ENCODE data around the gene LIPT2.
"Not testable (repeated sequence)": the region's sequence is repeated elsewhere in the genome, so short reads cannot be mapped to it uniquely, and the experiment has no call there.

LIPT2 gene

GRCh38 chr11:74492974-74493790 is at the start of gene LIPT2:
TSS of gene LIPT2 (minus strand) at chr11:74493724. CDS start at chr11:74493703, 21 bp downstream.
- Mint-ChIP-seq H3K4me3 (peak within 1 kb of the TSS; percentile 87), H3K27ac (peak within 1 kb of the TSS; percentile 87), H3K9me3 (ENCODE audit: low read depth) (no peaks in the 10 kb centered on the region), H3K36me3 (peaks cover 10% of the 10 kb centered on the region), H3K4me1 (ENCODE audit: low read depth) (peaks cover 21% of the 10 kb centered on the region), H3K27me3 (no peaks in the 10 kb centered on the region)

GRCh38 chr11:74541466-74541865 is 47.9 kb upstream of the LIPT2 start:
- H3K4me1 Mint-ChIP-seq (ENCODE audit: low read depth): no peaks in the 10 kb centered on the region
- H3K27ac Mint-ChIP-seq: no peak overlapping the region
- H3K9me3 Mint-ChIP-seq (ENCODE audit: low read depth): peaks cover 9% of the 10 kb centered on the region
- H3K4me3 Mint-ChIP-seq: no peak overlapping the region
- H3K36me3 Mint-ChIP-seq: peaks cover 5% of the 10 kb centered on the region
- no peaks in the 10 kb centered on the region for H3K27me3 Mint-ChIP-seq

- Mint-ChIP-seq H3K4me1 (ENCODE audit: low read depth) (no peaks in the 10 kb centered on the region), H3K27me3 (no peaks in the 10 kb centered on the region), H3K4me3 (no peak overlapping the region), H3K27ac (no peak overlapping the region), H3K36me3 (peaks cover 5% of the 10 kb centered on the region), H3K9me3 (ENCODE audit: low read depth) (peaks cover 9% of the 10 kb centered on the region)
Observed at GRCh38 chr11:74540270-74540669, 46.7 kb upstream of the LIPT2 start.

- Mint-ChIP-seq H3K9me3 (ENCODE audit: low read depth) (peaks cover 9% of the 10 kb centered on the region), H3K27me3 (no peaks in the 10 kb centered on the region), H3K4me1 (ENCODE audit: low read depth) (no peaks in the 10 kb centered on the region), H3K27ac (no peak overlapping the region), H3K36me3 (peaks cover 2% of the 10 kb centered on the region), H3K4me3 (no peak overlapping the region)
Observed at GRCh38 chr11:74538680-74539079, 45.2 kb upstream of the LIPT2 start.

GRCh38 chr11:74535371-74536160 is 42.0 kb upstream of the LIPT2 start:
- Mint-ChIP-seq H3K4me1 (ENCODE audit: low read depth) (no peaks in the 10 kb centered on the region), H3K36me3 (no peaks in the 10 kb centered on the region), H3K27ac (no peak overlapping the region), H3K4me3 (no peak overlapping the region), H3K9me3 (ENCODE audit: low read depth) (peaks cover 9% of the 10 kb centered on the region), H3K27me3 (no peaks in the 10 kb centered on the region)

- H3K27ac Mint-ChIP-seq; H3K4me1 Mint-ChIP-seq (ENCODE audit: low read depth): not testable (repeated sequence)
Observed at GRCh38 chr11:74534946-74535275, 41.4 kb upstream of the LIPT2 start.

GRCh38 chr11:74534216-74534945 is 40.9 kb upstream of the LIPT2 start:
- Mint-ChIP-seq H3K27ac (no peak overlapping the region), H3K4me3 (no peak overlapping the region), H3K36me3 (no peaks in the 10 kb centered on the region)

More at GRCh38 chr11:74534946-74535275, 41.4 kb upstream of the LIPT2 start:
- H3K36me3 Mint-ChIP-seq; H3K27me3 Mint-ChIP-seq; H3K9me3 Mint-ChIP-seq (ENCODE audit: low read depth); H3K4me3 Mint-ChIP-seq: not testable (repeated sequence)

GRCh38 chr11:74533421-74533820 is 39.9 kb upstream of the LIPT2 start:
- H3K9me3 Mint-ChIP-seq (ENCODE audit: low read depth): peaks cover 7% of the 10 kb centered on the region
- no peaks in the 10 kb centered on the region for H3K4me1 Mint-ChIP-seq (ENCODE audit: low read depth)
- no peaks in the 10 kb centered on the region for H3K27me3 Mint-ChIP-seq
- no peak overlapping the region for H3K4me3 Mint-ChIP-seq
- H3K27ac Mint-ChIP-seq: no peak overlapping the region
- H3K36me3 Mint-ChIP-seq: no peaks in the 10 kb centered on the region

More at GRCh38 chr11:74534216-74534945, 40.9 kb upstream of the LIPT2 start:
- Mint-ChIP-seq H3K9me3 (ENCODE audit: low read depth) (peaks cover 9% of the 10 kb centered on the region), H3K4me1 (ENCODE audit: low read depth) (no peaks in the 10 kb centered on the region), H3K27me3 (no peaks in the 10 kb centered on the region)

GRCh38 chr11:74532501-74533246 is 39.1 kb upstream of the LIPT2 start:
- Mint-ChIP-seq H3K4me3 (no peak overlapping the region), H3K36me3 (no peaks in the 10 kb centered on the region), H3K27me3 (no peaks in the 10 kb centered on the region), H3K27ac (no peak overlapping the region), H3K4me1 (ENCODE audit: low read depth) (no peaks in the 10 kb centered on the region), H3K9me3 (ENCODE audit: low read depth) (no peaks in the 10 kb centered on the region)

GRCh38 chr11:74524978-74525377 is 31.5 kb upstream of the LIPT2 start:
- Mint-ChIP-seq H3K9me3 (ENCODE audit: low read depth) (no peaks in the 10 kb centered on the region), H3K27ac (no peak overlapping the region), H3K4me1 (ENCODE audit: low read depth) (no peaks in the 10 kb centered on the region), H3K27me3 (no peaks in the 10 kb centered on the region), H3K36me3 (no peaks in the 10 kb centered on the region), H3K4me3 (no peak overlapping the region)

- no peak overlapping the region for H3K4me3 Mint-ChIP-seq
- no peaks in the 10 kb centered on the region for H3K36me3 Mint-ChIP-seq
- H3K27me3 Mint-ChIP-seq: no peaks in the 10 kb centered on the region
- no peaks in the 10 kb centered on the region for H3K4me1 Mint-ChIP-seq (ENCODE audit: low read depth)
- no peak overlapping the region for H3K27ac Mint-ChIP-seq
- H3K9me3 Mint-ChIP-seq (ENCODE audit: low read depth): no peaks in the 10 kb centered on the region
Observed at GRCh38 chr11:74524501-74524900, 31.0 kb upstream of the LIPT2 start.

- H3K27me3 Mint-ChIP-seq: no peaks in the 10 kb centered on the region
- no peaks in the 10 kb centered on the region for H3K9me3 Mint-ChIP-seq (ENCODE audit: low read depth)
- no peak overlapping the region for H3K27ac Mint-ChIP-seq
- H3K36me3 Mint-ChIP-seq: no peaks in the 10 kb centered on the region
- H3K4me3 Mint-ChIP-seq: no peak overlapping the region
- no peaks in the 10 kb centered on the region for H3K4me1 Mint-ChIP-seq (ENCODE audit: low read depth)
Observed at GRCh38 chr11:74522776-74523175, 29.3 kb upstream of the LIPT2 start.

- peaks cover 5% of the 10 kb centered on the region for H3K9me3 Mint-ChIP-seq (ENCODE audit: low read depth)
- H3K27me3 Mint-ChIP-seq: no peaks in the 10 kb centered on the region
- no peak overlapping the region for H3K4me3 Mint-ChIP-seq
- H3K4me1 Mint-ChIP-seq (ENCODE audit: low read depth): no peaks in the 10 kb centered on the region
- no peaks in the 10 kb centered on the region for H3K36me3 Mint-ChIP-seq
- no peak overlapping the region for H3K27ac Mint-ChIP-seq
Observed at GRCh38 chr11:74521666-74522252, 28.2 kb upstream of the LIPT2 start.

GRCh38 chr11:74520927-74521665 is 27.6 kb upstream of the LIPT2 start:
- H3K4me3 Mint-ChIP-seq: no peak overlapping the region
- no peak overlapping the region for H3K27ac Mint-ChIP-seq
- no peaks in the 10 kb centered on the region for H3K4me1 Mint-ChIP-seq (ENCODE audit: low read depth)
- peaks cover 9% of the 10 kb centered on the region for H3K9me3 Mint-ChIP-seq (ENCODE audit: low read depth)
- H3K36me3 Mint-ChIP-seq: no peaks in the 10 kb centered on the region
- H3K27me3 Mint-ChIP-seq: no peaks in the 10 kb centered on the region
